Erythroblast (primary cell): ENCODE measurements around the gene NKAIN1.
"Not testable (repeated sequence)": the region's sequence is repeated elsewhere in the genome, so short reads cannot be mapped to it uniquely, and the experiment has no call there.

Source experiments
- DNase-seq, 2 experiments: peaks; one replicate each; lab custom pipeline; 2025; lab: John Stamatoyannopoulos, UW
- GATA1 ChIP-seq: IDR thresholded peaks from 2 replicates; pipeline ENCODE4 v1.6.1; 2011; ENCODE audit warnings: low read depth, mild to moderate bottlenecking, control low read depth, low read length, moderate library complexity
- POLR2A ChIP-seq: IDR thresholded peaks from 2 replicates; pipeline ENCODE4 v1.6.1; 2011; ENCODE audit warnings: mild to moderate bottlenecking, low read length

The NKAIN1 gene

DNA sequence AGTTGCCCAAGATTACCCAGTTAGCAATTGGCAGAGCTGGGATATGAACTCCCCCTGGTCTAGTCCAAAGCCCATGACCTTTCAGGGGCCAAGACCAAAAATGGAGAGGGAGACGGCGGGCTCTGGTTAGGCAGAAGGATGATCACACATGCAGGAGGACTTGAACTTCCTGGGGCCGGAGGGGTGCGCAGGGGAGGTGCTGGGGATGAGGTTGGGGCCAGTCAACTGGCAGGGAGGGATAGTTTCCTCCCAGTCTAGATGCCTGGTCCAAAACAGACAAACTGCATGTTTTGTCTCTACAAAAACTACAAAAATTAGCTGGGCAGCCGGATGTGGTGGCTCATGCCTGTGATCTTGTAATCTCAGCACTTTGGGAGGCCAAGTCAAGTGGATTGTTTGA, 78.1 kb downstream of the NKAIN1 start:
- no peak for DNase-seq
- TF ChIP-seq POLR2A (no peak), GATA1 (no peak)

DNA sequence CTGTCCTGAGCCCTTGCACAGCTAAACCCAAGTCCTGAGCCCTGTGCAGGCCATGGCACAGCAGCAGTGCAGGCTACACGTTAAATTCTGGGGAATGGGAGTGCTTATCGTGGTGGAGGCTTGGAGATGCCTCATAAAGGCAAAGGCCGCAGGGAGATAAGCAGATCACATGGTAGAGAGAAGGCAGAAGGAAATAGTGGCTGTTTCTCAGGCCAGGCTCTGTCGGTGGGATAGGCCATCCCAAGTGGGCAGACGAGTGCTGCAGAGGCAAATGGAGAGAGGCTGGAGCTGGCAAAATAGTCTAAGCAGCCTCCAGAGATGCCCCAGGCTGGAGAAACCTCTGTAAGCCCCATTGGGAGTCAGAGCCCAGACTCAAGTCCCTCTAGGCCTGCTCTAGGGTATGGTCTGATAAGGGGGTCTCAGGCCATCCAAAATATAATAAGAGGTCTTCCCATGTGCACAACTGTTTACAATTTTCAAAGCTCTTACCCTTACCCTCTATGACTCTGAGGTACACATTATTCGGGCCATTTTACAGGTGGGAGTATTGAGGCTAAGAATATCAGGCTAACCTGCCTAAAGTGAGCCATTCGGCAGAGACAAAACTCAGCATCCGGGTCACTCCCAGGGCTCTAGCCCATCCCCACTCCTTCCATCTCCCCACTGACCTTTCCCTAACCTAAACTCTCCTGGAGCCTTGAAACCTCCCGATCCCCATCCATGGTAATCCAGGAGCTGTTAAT, 79.6 kb downstream of the NKAIN1 start:
- TF ChIP-seq POLR2A (no peak), GATA1 (peak; percentile 14)
- peak; percentile 68 to 87 for DNase-seq

DNA sequence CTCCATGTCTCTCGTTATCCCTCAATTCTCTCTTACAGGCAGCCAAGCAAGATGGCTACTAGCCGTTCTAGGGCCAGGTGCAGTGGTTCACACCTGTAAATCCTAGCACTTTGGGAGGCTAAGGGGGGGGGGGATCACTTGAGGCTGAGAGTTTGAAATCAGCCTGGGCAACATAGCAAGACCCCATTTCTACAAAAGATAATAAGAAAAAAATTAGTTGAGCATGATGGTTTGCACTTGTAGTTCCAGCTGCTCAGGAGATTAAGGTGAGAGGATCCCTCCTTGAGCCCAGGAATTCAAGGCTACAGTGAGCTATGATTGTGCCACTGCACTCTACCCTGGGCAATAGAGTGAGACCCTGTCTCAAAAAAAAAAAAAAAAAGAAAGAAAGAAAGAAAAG, 80.4 kb downstream of the NKAIN1 start:
- TF ChIP-seq POLR2A (no peak), GATA1 (no peak)

DNA sequence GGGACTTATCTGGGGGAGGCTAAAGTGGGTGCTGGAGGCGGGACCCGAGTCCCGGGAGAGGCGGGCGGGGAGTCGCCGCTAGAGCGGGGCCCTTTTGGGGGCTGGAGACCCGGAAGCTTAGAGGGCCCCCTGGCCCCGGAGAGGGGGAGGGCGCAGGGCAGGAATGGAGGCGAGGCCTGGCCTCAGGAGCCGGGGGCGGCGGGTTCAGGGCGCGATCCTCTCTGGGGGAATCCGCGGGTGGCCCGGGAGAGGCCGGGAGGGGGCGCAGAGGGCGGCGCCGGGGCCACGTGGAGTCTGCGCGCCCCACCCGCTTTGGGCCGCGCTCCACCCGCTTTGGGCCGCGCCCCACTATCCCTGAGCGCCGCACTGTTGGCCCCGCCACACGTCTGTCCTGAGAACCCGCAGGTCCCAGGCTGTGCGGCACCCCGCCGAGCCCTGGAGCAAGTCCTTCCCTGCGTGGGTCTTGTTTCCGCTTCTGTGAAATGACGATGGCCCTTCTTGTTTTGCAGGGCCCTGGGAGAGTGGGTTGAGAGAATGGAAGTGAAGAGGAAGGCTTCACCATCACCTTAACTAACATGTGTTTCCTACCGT, 84.4 kb downstream of the NKAIN1 start:
- DNase-seq: peak; percentile 79 to 81
- TF ChIP-seq POLR2A (no peak), GATA1 (no peak)

More for the DNA sequence above, 80.4 kb downstream of the NKAIN1 start:
- no peak for DNase-seq

GRCh38 chr1:31154632-31155215, 85.0 kb downstream of the NKAIN1 start:
- peak; percentile 78 to 79 for DNase-seq
- no peak for TF ChIP-seq GATA1
- TF ChIP-seq POLR2A: no peak

GRCh38 chr1:31154000-31154631, 85.6 kb downstream of the NKAIN1 start:
- DNase-seq: no peak
- TF ChIP-seq POLR2A (no peak), GATA1 (no peak)

GRCh38 chr1:31153423-31153822, 86.3 kb downstream of the NKAIN1 start:
- TF ChIP-seq GATA1: no peak
- no peak for TF ChIP-seq POLR2A
- no peak for DNase-seq

DNA sequence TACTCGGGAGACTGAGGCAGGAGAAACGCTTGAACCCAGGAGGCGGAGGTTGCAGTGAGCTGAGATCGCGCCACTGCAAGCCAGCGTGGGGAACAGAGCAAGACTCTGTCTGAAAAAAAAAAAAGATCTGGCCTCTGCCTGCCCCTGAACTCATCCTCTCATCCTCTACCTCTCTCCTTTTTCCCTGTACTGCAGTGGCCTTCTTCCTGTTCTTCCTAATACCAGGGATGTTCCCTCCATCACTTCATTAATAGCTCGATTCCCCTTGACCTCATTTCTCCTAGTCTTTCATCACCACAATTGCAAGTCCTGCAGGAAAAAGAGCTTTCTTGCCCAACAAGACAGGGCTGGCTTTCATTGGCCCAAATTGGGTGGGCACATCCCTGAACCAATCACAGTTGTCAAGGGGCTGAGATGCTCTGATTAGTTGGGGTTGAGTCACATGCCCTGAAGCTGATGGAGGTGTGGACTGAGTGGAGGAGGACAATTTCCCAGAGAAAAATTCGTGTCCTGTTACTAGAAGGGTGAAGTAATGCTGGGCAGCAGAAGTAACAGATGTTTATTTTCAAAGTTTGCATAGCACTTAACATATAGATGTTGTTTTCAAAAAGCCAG, 87.4 kb downstream of the NKAIN1 start:
- TF ChIP-seq GATA1 (no peak), POLR2A (no peak)
- DNase-seq: peak in 1 of 2 experiments; percentile 9

- TF ChIP-seq POLR2A (no peak), GATA1 (no peak)
- no peak for DNase-seq
These were observed 88.3 kb downstream of the NKAIN1 start for GRCh38 chr1:31151402-31151801.

DNA sequence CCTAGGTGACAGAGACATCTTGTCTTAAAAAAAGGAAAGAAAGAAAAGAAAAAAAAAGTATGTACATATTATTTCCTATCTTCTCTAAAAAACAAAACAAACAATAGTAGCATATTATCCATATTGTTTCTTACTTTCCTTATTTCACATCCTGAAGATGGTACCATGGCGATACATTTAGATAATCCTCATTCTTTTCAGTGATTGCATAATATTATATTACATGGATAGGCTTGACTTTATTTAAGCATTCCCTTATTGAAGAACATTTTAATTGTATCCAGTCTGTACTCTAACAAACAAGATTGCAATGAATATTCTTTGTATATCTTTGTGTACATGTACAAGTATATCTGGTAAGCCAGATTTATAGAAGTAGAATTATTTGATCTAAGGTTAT, 91.3 kb downstream of the NKAIN1 start:
- no peak for TF ChIP-seq POLR2A
- no peak for TF ChIP-seq GATA1
- DNase-seq: no peak

DNA sequence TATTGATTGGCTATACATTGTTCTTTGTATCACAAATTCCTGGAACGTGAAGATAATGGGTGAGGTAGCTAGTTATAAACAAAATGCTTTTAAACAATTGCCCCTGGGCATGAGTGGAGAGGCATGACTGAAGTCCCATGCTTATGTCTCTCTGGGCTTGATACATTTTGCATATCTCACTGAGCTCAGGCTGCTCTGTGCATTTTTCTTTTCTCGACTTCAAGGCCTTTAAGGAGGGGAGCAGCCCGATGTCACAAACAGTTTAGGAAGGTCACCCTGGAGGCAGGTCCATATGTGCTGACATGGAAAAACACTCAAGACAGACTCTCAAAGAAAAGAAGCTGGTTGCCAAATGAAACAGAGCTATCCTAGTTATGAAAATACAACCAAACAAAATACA, 94.0 kb downstream of the NKAIN1 start:
- no peak for DNase-seq
- TF ChIP-seq GATA1 (no peak), POLR2A (no peak)

GRCh38 chr1:31144442-31144841, 95.2 kb downstream of the NKAIN1 start:
- no peak for DNase-seq
- TF ChIP-seq GATA1: no peak
- TF ChIP-seq POLR2A: no peak

DNA sequence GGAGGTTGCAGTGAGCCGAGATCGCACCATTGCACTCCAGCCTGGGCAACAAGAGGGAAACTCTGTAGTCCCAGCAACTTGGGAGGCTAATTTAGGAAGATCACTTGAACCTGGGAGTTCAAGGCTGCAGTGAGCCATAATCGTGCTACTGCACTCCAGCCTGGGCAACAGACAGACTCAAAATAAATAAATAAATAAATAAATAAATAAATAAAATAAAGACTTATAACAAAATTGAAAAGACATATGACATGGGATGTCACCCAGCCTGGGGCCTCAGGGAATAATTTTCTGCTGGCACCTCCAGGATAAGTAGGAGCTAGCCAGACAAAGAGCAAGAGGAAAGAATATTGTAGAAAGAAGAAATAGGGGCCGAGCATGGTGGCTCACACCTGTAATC, 96.2 kb downstream of the NKAIN1 start:
- TF ChIP-seq POLR2A (no peak), GATA1 (no peak)
- no peak for DNase-seq

DNA sequence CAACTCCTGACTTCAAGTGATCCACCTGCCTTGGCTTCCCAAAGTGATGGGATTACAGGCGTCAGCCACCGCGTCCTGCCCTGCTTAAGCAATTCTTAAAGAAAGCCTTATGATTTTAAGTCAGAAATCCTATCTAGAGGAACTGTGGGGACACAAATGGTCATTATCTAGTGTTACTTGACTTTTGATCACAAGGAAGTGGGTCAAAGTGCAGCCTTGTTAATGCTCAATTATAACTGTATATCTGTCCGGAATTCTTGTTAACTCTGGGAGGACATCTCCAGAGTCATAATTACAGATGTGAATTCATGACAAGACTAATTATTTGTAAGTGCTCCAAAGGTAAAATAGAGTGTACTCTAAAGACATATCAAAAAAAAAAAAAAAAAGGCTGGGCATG, 97.3 kb downstream of the NKAIN1 start:
- TF ChIP-seq POLR2A (no peak), GATA1 (no peak)
- DNase-seq: no peak

GRCh38 chr1:31140299-31140698, 99.4 kb downstream of the NKAIN1 start:
- TF ChIP-seq POLR2A: no peak
- TF ChIP-seq GATA1: no peak
- no peak for DNase-seq

- not testable (repeated sequence) for DNase-seq
These were observed 100.7 kb downstream of the NKAIN1 start for GRCh38 chr1:31138797-31139521.

GRCh38 chr1:31137873-31138272, 101.8 kb downstream of the NKAIN1 start:
- not testable (repeated sequence) for DNase-seq
